ENCODE results near the gene SLC2A6.

Gene SLC2A6

GRCh38 chr9:133515615-133516255, 36.8 kb upstream of the SLC2A6 start:
- FAIRE-seq, result no peak

GRCh38 chr9:133515240-133515610, 36.3 kb upstream of the SLC2A6 start:
- no peak for FAIRE-seq

GRCh38 chr9:133514460-133515239, 35.8 kb upstream of the SLC2A6 start:
- no peak for FAIRE-seq

GRCh38 chr9:133513214-133514100, 34.6 kb upstream of the SLC2A6 start:
- no peak for FAIRE-seq

- FAIRE-seq, result no peak
Observed at GRCh38 chr9:133512253-133513213, 33.6 kb upstream of the SLC2A6 start.

GRCh38 chr9:133511607-133512006, 32.7 kb upstream of the SLC2A6 start:
- FAIRE-seq, result no peak

GRCh38 chr9:133510926-133511505, 32.1 kb upstream of the SLC2A6 start:
- FAIRE-seq, result no peak

- FAIRE-seq, result no peak
Observed at GRCh38 chr9:133509179-133510083, 30.5 kb upstream of the SLC2A6 start.

- no peak for FAIRE-seq
Observed at GRCh38 chr9:133508046-133508445, 29.1 kb upstream of the SLC2A6 start.

- no peak for FAIRE-seq
Observed at GRCh38 chr9:133507246-133507965, 28.5 kb upstream of the SLC2A6 start.

- no peak for FAIRE-seq
Observed at GRCh38 chr9:133506653-133507038, 27.7 kb upstream of the SLC2A6 start.

- no peak for FAIRE-seq
Observed at GRCh38 chr9:133505901-133506652, 27.2 kb upstream of the SLC2A6 start.

- FAIRE-seq, result no peak
Observed at GRCh38 chr9:133505186-133505830, 26.4 kb upstream of the SLC2A6 start.

- FAIRE-seq, result no peak
Observed at GRCh38 chr9:133502112-133502511, 23.2 kb upstream of the SLC2A6 start.

GRCh38 chr9:133499892-133500270, 21.0 kb upstream of the SLC2A6 start:
- FAIRE-seq, result no peak

- no peak for FAIRE-seq
Observed at GRCh38 chr9:133499132-133499891, 20.4 kb upstream of the SLC2A6 start.

- no peak for FAIRE-seq
Observed at GRCh38 chr9:133496861-133497842, 18.3 kb upstream of the SLC2A6 start.
